CD14-positive monocyte (primary cell): ENCODE results near the gene TMEM95. TPM values are rescaled to one million over a fixed set of nuclear protein-coding genes. Genes with fewer than 3 reads are reported as not detected.

ENCODE experiments used
- DNase-seq, 3 donors: peaks; one replicate each; pipeline ENCODE4 v3.0.0-alpha.2; 2011 to 2022
- H2AFZ ChIP-seq: 2 replicates; pipeline ENCODE4 v1.6.0; 2012; ENCODE audit warnings: mild to moderate bottlenecking, low read depth, low read length, inconsistent platforms; ENCODE audit not compliant: insufficient read depth, poor library complexity, severe bottlenecking
- H3K27ac ChIP-seq, 2 donors: 1 replicate in 1 of 2; 2 replicates in 1 of 2; pipeline ENCODE4 v1.5.1; 2012 to 2013; ENCODE audit warnings: low read length in 2 of 2, control low read depth in 1 of 2, inconsistent platforms in 1 of 2, low read depth in 1 of 2, mild to moderate bottlenecking in 1 of 2
- H3K27me3 ChIP-seq, 2 donors: one replicate each; pipeline versions ENCODE4 v1.6.0 to v1.6.1; 2011 to 2013; ENCODE audit warnings: low read length in 2 of 2; ENCODE audit not compliant: control insufficient read depth in 2 of 2, insufficient read depth in 2 of 2
- H3K36me3 ChIP-seq, 2 donors: replicated peaks in 1 of 2; 1 replicate in 1 of 2; 2 replicates in 1 of 2; pipeline versions ENCODE4 v1.5.1 to v1.6.1; 2012 to 2013; ENCODE audit warnings: low read length in 2 of 2, control low read depth in 1 of 2, inconsistent platforms in 1 of 2, mild to moderate bottlenecking in 1 of 2; ENCODE audit not compliant: insufficient read depth in 2 of 2, control insufficient read depth in 1 of 2
- H3K4me1 ChIP-seq, 2 donors: 1 replicate in 1 of 2; 2 replicates in 1 of 2; pipeline versions ENCODE4 v1.5.1 to v1.6.1; 2012 to 2013; ENCODE audit warnings: low read length in 2 of 2, control low read depth in 1 of 2, inconsistent platforms in 1 of 2, mild to moderate bottlenecking in 1 of 2, moderate library complexity in 1 of 2; ENCODE audit not compliant: insufficient read depth in 2 of 2, control insufficient read depth in 1 of 2
- H3K4me2 ChIP-seq: replicated peaks from 2 replicates; pipeline ENCODE3; 2012; ENCODE audit warnings: low read length, moderate library complexity, mild to moderate bottlenecking; ENCODE audit not compliant: poor library complexity, severe bottlenecking; ENCODE audit errors: extremely low read depth
- H3K4me3 ChIP-seq, 3 experiments: fragments of 200-600 bp in 1 of 3; sonication (generic) in 1 of 3; replicated peaks in 1 of 3; 1 replicate in 2 of 3; 2 replicates in 1 of 3; pipeline ENCODE4 v1.5.1; 2011 to 2013; ENCODE audit warnings: low read length in 3 of 3, mild to moderate bottlenecking in 3 of 3, control low read depth in 2 of 3, low read depth in 2 of 3, inconsistent platforms in 1 of 3, moderate library complexity in 1 of 3
- H3K79me2 ChIP-seq: 2 replicates; pipeline ENCODE4 v1.6.0; 2012; ENCODE audit warnings: mild to moderate bottlenecking, control low read depth, inconsistent platforms, low read length, moderate library complexity; ENCODE audit not compliant: insufficient read depth
- H3K9ac ChIP-seq: 2 replicates; pipeline ENCODE4 v1.6.0; 2017; ENCODE audit warnings: low read length, mild to moderate bottlenecking; ENCODE audit not compliant: insufficient read depth, poor library complexity, severe bottlenecking
- H3K9me3 ChIP-seq, 2 donors: replicated peaks in 1 of 2; 1 replicate in 1 of 2; 2 replicates in 1 of 2; pipeline versions ENCODE4 v1.5.1 to v1.6.1; 2012 to 2013; ENCODE audit warnings: low read length in 2 of 2, control low read depth in 1 of 2; ENCODE audit not compliant: control insufficient read depth in 1 of 2, insufficient read depth in 1 of 2
- H4K20me1 ChIP-seq: 2 replicates; pipeline ENCODE4 v1.6.0; 2012; ENCODE audit warnings: mild to moderate bottlenecking, low read length, control low read depth, moderate library complexity; ENCODE audit not compliant: insufficient read depth
- H3K27ac Mint-ChIP-seq, 7 donors: one replicate each; pipeline ENCODE4 v1.8.0; 2020; ENCODE audit warnings: mild to moderate bottlenecking in 7 of 7, mixed read lengths in 7 of 7, moderate library complexity in 6 of 7, inconsistent platforms in 2 of 7
- H3K27me3 Mint-ChIP-seq, 3 donors: one replicate each; pipeline ENCODE4 v1.8.0; 2021 to 2022; ENCODE audit warnings: low read depth in 3 of 3, mild to moderate bottlenecking in 3 of 3, mixed read lengths in 3 of 3, moderate library complexity in 3 of 3, inconsistent platforms in 1 of 3
- H3K36me3 Mint-ChIP-seq, 2 donors: one replicate each; pipeline ENCODE4 v1.8.0; 2020; ENCODE audit warnings: mixed read lengths in 2 of 2, inconsistent platforms in 1 of 2, mild to moderate bottlenecking in 1 of 2
- H3K4me1 Mint-ChIP-seq: one replicate; pipeline ENCODE4 v1.8.0; 2020; ENCODE audit warnings: mild to moderate bottlenecking, mixed read lengths
- H3K4me3 Mint-ChIP-seq, 2 donors: one replicate each; pipeline ENCODE4 v1.8.0; 2020; ENCODE audit warnings: mild to moderate bottlenecking in 2 of 2, mixed read lengths in 2 of 2, moderate library complexity in 1 of 2
- H3K9me3 Mint-ChIP-seq, 7 donors: one replicate each; pipeline ENCODE4 v1.8.0; 2020 to 2022; ENCODE audit warnings: mixed read lengths in 7 of 7, mild to moderate bottlenecking in 6 of 7, moderate library complexity in 6 of 7, inconsistent platforms in 2 of 7
- CTCF ChIP-seq: fragments of 200-600 bp; IDR thresholded peaks from one replicate; pipeline ENCODE4 v1.8.0; 2022; ENCODE audit warnings: antibody characterized with exemption, mild to moderate bottlenecking
- WGBS: methylation state at CpG from one replicate; pipeline ENCODE4 v1.1.5; 2013; ENCODE audit warnings: missing lambda C conversion rate; ENCODE audit not compliant: insufficient coverage; 5-methylcytosine and 5-hydroxymethylcytosine counted together
- intact Hi-C, 2 donors: fragments of 100-400 bp; cut with micrococcal nuclease; formaldehyde crosslinking; loops; one replicate each; pipeline versions ENCODE4 v1.15.0 to v1.15.1; 2023
- polyA plus RNA-seq, 3 donors: library from polyadenylated mRNA; depleted of rRNA in 1 of 3; unstranded in 2 of 3; stranded (reverse) in 1 of 3; fragments of 300-500 nt in 2 of 3; fragments of >200 nt in 1 of 3; fragmentation: Illumina TruSeq in 2 of 3; gene quantifications; 1 replicate in 2 of 3; 2 replicates in 1 of 3; pipeline ENCODE4 v1.2.3, GENCODE V29; 2012 to 2021

The TMEM95 gene
- polyA plus RNA-seq, 3 donors, result not detected

GRCh38 chr17:7388856-7389255 lies 33.9 kb downstream of the TMEM95 start:
- H3K4me3 Mint-ChIP-seq, result no peak overlapping the region
- Histone ChIP-seq H3K9me3 (no peaks in the 10 kb centered on the region), H3K27ac (no peak overlapping the region), H3K9ac (no peak overlapping the region), H4K20me1 (no peaks in the 10 kb centered on the region), H3K4me2 (no peak overlapping the region), H3K4me3 (no peak overlapping the region), H2AFZ (no peak overlapping the region), H3K36me3 (peaks cover 31 to 52% of the 10 kb centered on the region in 2 donors), H3K27me3 (peaks cover 0 to 11% of the 10 kb centered on the region in 2 donors), H3K4me1 (peaks cover 15 to 16% of the 10 kb centered on the region in 2 donors), H3K79me2 (no peaks in the 10 kb centered on the region)
- peaks cover 53 to 61% of the 10 kb centered on the region in 2 donors for H3K36me3 Mint-ChIP-seq
- peaks cover 8 to 19% (median 15%) of the 10 kb centered on the region in 3 donors for H3K27me3 Mint-ChIP-seq
- intact Hi-C loops, result loop anchor here in 1 of 2 donors (5.0 kb wide), 1 partner anchor 43 kb away; no protein-coding TSS in a partner anchor
- H3K27ac Mint-ChIP-seq, result peak overlapping the region in 1 of 7 donors; percentile 69
- WGBS, result 98% methylated on average over 9 of the region's 10 CpGs
- H3K4me1 Mint-ChIP-seq, result peaks cover 14% of the 10 kb centered on the region
- H3K9me3 Mint-ChIP-seq, result peaks cover 0 to 2% (median 0%) of the 10 kb centered on the region in 7 donors
- TF ChIP-seq CTCF, result no peak
- DNase-seq, result no peak

GRCh38 chr17:7389924-7390910 lies 35.3 kb downstream of the TMEM95 start:
- no peak overlapping the region for H3K4me3 Mint-ChIP-seq

More at GRCh38 chr17:7389924-7390910, 35.3 kb downstream of the TMEM95 start:
- Mint-ChIP-seq H3K4me1 (peaks cover 14% of the 10 kb centered on the region), H3K9me3 (peaks cover 0 to 2% (median 0%) of the 10 kb centered on the region in 7 donors), H3K27ac (no peak overlapping the region), H3K27me3 (peaks cover 0 to 5% (median 2%) of the 10 kb centered on the region in 3 donors), H3K36me3 (peaks cover 52 to 61% of the 10 kb centered on the region in 2 donors)
- Histone ChIP-seq H3K9me3 (no peaks in the 10 kb centered on the region), H3K4me3 (no peak overlapping the region), H3K27ac (no peak overlapping the region), H4K20me1 (no peaks in the 10 kb centered on the region), H2AFZ (no peak overlapping the region), H3K9ac (no peak overlapping the region), H3K4me1 (peaks cover 14 to 17% of the 10 kb centered on the region in 2 donors), H3K79me2 (no peaks in the 10 kb centered on the region), H3K27me3 (peaks cover 0 to 2% of the 10 kb centered on the region in 2 donors), H3K36me3 (peaks cover 31 to 52% of the 10 kb centered on the region in 2 donors), H3K4me2 (no peak overlapping the region)
- TF ChIP-seq CTCF, result no peak
- intact Hi-C loops, result loop anchor here in 1 of 2 donors (5.0 kb wide), 2 partner anchors 38 to 42 kb away; partner anchors contain the start of gene KCTD11
- no peak for DNase-seq
- 93% methylated on average over 5 of the region's 19 CpGs for WGBS
